NB4 (cell line): ENCODE results near the gene TEC.

ENCODE experiments used
- MYC ChIP-seq: IDR thresholded peaks from 2 replicates; pipeline ENCODE4 v1.6.1; 2011; ENCODE audit warnings: low read depth, low read length
- POLR2A ChIP-seq: IDR thresholded peaks from 2 replicates; pipeline ENCODE4 v1.6.1; 2011; ENCODE audit warnings: mild to moderate bottlenecking; ENCODE audit not compliant: insufficient read length; ENCODE audit errors: extremely low read depth
- TF ChIP-seq, protein P1 (sequence below): IDR thresholded peaks from one replicate; pipeline ENCODE4 v1.5.1; 2012; ENCODE audit warnings: low read depth, low read length
- TF ChIP-seq, protein P2 (sequence below): IDR thresholded peaks from 2 replicates; pipeline ENCODE4 v1.6.1; 2011; ENCODE audit warnings: low read depth, low read length

DNA sequence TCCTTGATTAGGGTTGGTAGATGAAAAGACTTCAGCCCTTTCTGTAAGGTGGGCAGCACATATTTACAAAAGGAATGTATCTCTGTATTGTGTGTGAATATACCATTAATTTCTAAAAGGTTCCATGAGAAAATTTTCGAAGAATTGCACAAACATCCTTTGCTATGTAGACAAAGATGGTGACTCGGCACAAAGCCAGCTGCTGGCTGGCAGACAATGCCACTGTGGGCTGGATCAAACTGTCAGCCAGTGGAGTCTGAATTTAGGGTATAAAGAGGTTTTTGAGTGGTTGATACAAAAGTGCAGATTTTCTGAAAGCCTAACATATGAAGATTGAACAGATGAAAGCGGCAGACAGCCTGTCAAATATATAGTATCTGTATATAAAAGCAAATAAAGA lies 129.9 kb downstream of the TEC start:
- TF ChIP-seq, protein P1, sequence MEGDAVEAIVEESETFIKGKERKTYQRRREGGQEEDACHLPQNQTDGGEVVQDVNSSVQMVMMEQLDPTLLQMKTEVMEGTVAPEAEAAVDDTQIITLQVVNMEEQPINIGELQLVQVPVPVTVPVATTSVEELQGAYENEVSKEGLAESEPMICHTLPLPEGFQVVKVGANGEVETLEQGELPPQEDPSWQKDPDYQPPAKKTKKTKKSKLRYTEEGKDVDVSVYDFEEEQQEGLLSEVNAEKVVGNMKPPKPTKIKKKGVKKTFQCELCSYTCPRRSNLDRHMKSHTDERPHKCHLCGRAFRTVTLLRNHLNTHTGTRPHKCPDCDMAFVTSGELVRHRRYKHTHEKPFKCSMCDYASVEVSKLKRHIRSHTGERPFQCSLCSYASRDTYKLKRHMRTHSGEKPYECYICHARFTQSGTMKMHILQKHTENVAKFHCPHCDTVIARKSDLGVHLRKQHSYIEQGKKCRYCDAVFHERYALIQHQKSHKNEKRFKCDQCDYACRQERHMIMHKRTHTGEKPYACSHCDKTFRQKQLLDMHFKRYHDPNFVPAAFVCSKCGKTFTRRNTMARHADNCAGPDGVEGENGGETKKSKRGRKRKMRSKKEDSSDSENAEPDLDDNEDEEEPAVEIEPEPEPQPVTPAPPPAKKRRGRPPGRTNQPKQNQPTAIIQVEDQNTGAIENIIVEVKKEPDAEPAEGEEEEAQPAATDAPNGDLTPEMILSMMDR = no peak
- TF ChIP-seq MYC (no peak), POLR2A (no peak)
- TF ChIP-seq, protein P2, sequence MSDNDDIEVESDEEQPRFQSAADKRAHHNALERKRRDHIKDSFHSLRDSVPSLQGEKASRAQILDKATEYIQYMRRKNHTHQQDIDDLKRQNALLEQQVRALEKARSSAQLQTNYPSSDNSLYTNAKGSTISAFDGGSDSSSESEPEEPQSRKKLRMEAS = no peak
